Activated T-helper 1 cell treated with Interleukin-2 at 50 U/mL for 16 hours (primary cell): ENCODE results near the gene NSD1.
A peak's percentile ranks its signal among the peaks of the same experiment; 100 is the strongest.
"Not testable (repeated sequence)": the region's sequence is repeated elsewhere in the genome, so short reads cannot be mapped to it uniquely, and the experiment has no call there.

Source experiments
- DNase-seq: peaks from one replicate; pipeline ENCODE4 v3.0.0-alpha.2; 2020; ENCODE audit warnings: low read depth

The NSD1 gene

DNA sequence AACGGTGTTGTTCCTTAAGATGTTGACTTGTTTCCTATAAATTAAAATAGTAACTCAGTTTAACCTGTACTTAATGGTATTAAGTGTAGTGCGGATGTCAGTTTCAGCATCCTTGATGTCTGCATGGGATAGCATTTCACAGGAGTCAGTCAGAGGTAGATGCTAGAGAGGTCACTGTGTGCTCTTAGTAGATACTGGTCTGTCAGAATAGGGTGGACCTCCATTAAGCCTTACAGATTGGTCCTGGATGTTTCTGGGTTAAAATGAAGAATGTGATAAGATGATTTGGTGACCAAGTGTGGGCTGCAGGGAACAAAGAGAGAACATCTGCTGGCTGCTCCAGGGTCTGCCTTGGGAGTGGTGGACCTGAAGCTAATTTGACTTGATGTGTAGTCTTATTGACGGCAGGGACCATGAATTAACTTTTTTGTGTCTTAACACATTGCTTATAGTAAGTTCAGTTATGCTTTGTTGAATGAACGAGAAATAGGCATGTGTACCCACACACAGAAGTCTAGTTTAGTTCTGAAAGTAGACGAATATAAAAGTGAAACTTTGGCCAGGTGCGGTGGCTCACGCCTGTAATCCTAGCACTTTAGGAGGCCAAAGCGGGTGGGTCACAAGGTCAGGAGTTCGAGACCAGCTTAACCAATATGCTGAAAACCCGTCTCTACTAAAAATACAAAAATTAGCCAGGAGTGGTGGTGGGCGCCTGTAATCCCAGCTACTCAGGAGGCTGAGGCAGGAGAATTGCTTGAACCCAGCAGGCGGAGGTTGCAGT, 157.4 kb downstream of the NSD1 start:
- no peak for DNase-seq

DNA sequence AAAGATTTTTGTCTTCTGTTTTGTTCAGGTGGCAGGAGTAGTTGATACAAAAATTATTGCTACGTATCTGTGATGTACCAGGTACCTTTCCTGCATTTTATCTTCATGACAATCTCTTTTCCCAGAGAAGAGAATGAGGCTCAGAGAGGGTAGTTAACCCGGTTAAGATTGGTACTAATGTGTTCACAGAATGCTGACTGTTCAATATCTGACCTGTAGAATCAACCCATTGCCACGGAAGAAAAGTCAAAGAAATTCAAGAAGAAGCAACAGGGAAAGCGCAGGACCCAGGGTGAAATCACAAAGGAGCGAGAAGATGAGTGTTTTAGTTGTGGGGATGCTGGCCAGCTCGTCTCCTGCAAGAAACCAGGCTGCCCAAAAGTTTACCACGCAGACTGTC, 158.2 kb downstream of the NSD1 start:
- DNase-seq: no peak

- no peak for DNase-seq
These were observed 160.4 kb downstream of the NSD1 start for GRCh38 chr5:177293819-177294581.

DNA sequence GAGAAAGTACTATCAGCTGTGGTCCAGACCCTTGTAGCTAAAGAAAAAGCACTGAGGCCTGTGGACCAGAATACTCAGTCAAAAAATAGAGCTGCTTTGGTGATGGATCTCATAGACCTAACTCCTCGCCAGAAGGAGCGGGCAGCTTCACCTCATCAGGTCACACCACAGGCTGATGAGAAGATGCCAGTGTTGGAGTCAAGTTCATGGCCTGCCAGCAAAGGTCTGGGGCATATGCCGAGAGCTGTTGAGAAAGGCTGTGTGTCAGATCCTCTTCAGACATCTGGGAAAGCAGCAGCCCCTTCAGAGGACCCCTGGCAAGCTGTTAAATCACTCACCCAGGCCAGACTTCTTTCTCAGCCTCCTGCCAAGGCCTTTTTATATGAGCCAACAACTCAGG, 161.1 kb downstream of the NSD1 start:
- no peak for DNase-seq

GRCh38 chr5:177295924-177296323, 162.4 kb downstream of the NSD1 start:
- DNase-seq: no peak

DNA sequence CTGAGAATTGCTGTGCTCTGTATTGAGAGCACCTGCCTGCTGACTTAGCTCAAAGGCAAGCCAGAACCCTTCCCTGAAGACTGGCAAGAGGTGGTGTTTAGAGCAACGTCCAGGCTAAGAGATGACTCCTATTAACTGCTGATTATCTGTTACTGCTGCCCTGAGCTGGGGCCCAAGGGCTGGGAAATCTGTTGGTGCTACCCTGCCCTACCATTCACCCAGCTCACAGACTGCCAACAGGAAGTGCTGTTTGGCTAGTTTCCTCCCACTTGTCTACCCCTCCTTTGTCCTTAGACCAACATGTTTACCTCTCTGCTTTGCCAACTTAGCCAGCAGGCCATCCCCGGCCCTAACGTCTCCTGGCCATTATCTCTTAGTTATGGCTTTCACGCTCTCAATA, 163.0 kb downstream of the NSD1 start:
- DNase-seq: no peak

- DNase-seq: no peak
These were observed 164.3 kb downstream of the NSD1 start for GRCh38 chr5:177297922-177298321.

DNA sequence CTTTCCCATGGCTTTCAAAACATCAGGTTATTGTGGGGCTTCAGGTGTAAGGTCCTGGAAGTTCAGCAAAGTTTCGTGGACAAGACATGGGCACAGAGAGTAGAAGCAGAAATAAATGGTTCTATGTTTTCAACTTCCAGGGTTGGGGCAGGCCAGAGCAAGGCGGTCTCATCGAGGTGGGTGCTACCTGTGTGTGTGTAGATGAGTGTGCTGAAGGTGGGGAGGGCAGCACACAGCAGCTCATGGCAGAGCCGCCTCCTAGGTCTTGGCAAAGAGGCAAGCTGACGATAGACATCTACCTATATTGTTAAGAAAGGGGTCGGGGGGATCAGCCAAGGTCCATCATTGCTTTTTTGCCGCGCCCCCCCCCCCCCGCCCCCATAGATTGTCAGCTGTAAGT, 166.1 kb downstream of the NSD1 start:
- no peak for DNase-seq

GRCh38 chr5:177300236-177300880, 166.8 kb downstream of the NSD1 start:
- no peak for DNase-seq

DNA sequence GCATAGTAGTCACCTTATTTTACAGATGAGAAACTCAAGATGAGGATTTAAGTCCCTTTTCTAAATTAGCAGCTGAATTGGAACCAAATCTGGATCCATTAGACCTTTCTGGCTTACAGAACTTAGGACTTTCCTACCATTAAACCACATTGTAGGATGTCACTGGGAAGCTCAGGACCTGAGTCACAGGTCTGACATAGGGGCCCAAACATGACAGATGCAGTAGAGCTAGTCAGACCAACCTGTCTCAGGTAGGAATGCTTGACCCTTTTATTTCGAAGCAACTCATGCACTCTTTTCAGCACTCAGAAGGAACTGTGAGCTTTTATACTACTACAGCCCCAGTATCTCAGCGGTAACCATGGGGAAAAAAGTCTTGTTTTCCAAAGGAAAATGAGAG, 167.4 kb downstream of the NSD1 start:
- no peak for DNase-seq

GRCh38 chr5:177301503-177302165, 168.1 kb downstream of the NSD1 start:
- no peak for DNase-seq

GRCh38 chr5:177302354-177303110, 169.0 kb downstream of the NSD1 start:
- DNase-seq: no peak

DNA sequence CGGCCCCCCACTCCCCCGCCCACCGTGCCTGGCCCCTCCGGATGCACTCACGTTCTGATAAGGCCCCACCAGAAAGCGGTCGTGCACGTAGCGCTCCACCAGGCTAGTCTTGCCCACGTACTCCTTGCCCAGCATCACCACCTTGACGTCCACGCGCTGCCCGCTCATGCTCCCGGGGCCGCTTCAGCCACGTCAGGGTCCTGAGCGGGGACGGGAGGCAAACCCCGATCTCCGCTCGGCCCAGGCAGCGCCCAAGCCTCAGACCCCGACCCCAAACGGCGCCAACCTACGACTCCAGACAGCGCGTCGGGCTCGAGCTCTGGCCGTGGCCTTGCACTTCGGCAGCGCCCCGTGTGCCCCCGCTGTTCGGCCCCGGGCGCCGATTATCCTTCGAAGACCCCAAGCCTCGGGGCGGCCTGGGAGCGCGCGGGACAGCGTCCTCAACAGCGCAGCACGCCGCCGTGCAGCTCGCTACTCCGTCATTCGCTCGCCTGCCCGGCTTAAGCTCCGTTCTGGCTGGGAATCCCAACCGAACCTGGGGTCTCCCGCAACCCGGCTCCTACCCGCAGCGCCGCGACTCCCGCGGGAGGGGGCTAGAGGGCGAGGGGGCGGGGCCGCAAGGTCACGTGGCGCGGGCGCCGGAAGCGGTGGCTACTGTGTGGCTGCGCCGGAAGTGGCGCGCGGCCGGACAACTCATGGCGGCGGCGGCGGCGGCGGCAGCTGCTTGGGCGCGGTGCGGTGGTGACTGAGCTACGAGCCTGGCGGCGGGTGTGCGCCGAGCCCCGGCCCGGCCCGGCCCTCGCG, 169.8 kb downstream of the NSD1 start, which contains the start of the genes PRELID1 and RAB24:
Gene PRELID1, plus strand, starts transcription at position 679 of the 804 bp plus-strand sequence. CDS start 187 bp downstream, outside the sequence.
Gene RAB24, minus strand, starts transcription at position 599 of the 804 bp plus-strand sequence. Its CDS starts 431 bp downstream, at position 168.
- DNase-seq: peak; percentile 84

DNA sequence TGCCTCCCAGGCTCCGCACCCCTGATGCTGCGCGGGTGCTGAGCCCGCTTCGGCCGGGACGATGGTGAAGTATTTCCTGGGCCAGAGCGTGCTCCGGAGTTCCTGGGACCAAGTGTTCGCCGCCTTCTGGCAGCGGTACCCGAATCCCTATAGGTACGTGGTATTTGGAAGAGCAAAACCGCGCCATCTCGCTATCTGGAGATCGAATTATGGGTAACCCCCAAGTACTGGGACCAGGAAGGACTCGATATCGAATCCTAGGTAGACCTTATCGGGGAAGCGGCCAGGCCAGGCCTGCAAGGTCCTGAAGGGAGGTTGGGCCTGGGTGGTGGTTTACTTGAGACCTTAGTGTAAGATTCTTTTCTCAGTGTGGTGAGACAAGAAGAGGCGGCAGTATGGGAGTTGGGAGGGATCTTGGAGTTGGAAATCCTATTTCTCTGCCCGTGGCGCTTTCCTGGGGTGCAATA, 170.4 kb downstream of the NSD1 start:
- DNase-seq: no peak

DNA sequence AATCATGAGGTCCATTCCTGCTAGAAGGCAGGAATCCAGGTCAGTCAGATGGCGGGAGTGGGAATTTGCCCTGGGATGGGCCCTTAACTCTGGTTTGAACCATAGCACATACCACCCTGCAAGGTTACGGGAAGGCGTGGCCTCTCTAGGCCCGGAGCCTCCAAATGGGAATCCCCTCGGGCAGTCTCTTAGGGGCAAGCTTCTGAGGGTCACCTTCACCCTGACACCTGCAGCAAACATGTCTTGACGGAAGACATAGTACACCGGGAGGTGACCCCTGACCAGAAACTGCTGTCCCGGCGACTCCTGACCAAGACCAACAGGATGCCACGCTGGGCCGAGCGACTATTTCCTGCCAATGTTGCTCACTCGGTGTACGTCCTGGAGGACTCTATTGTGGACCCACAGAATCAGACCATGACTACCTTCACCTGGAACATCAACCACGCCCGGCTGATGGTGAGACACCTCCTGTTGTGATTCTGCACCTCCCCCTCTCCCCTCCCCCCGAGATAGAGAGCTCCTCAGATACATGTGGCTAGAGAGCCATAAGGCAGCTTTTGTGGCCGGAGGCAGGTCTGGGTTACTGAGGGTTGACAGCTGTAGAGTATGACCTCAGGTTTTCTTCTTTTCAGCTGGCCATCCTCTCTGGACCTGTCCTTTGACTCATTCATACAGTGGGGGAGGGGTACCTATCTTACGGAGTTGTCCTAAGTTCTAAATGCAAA, 171.0 kb downstream of the NSD1 start:
- no peak for DNase-seq

DNA sequence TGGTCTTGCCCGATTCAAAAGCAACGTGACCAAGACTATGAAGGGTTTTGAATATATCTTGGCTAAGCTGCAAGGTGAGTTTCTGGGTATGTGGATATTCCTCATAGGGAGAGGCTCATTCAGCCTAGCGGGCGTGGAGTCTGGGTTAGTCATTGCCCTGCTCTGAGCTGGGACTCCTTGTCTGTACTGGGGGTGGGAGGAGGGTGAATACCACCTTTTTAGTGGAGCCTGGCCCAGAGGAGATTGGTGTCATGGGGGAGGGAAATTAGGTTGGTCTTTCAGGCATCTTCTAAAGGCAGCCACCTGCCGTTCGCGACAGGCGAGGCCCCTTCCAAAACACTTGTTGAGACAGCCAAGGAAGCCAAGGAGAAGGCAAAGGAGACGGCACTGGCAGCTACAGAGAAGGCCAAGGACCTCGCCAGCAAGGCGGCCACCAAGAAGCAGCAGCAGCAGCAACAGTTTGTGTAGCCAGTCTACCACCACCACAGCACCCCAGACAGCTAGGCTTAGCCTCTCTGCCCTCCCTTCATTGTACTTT, 172.6 kb downstream of the NSD1 start:
- not testable (repeated sequence) for DNase-seq

- DNase-seq: no peak
These were observed 173.3 kb downstream of the NSD1 start for GRCh38 chr5:177306674-177307543.
